ENCODE results near the gene LRRC32. TPM values are rescaled to one million over a fixed set of nuclear protein-coding genes. Genes with fewer than 3 reads are reported as not detected.
A peak's percentile ranks its signal among the peaks of the same experiment; 100 is the strongest.

The LRRC32 gene
- total RNA-seq, 1 experiment from 2014 or later: 0.46 TPM

- Mint-ChIP-seq H3K27me3 (ENCODE audit: low read depth) (peaks cover 6% of the 10 kb centered on the region; the same call in 1 of the 2 replicates), H3K4me1 (peaks cover 2 to 10% of the 10 kb centered on the region in 2 experiments), H3K9me3 (peaks cover 8 to 9% of the 10 kb centered on the region in 2 experiments), H3K27ac (no peak overlapping the region; a peak in 1 of 7 replicates), H3K36me3 (ENCODE audit: insufficient read depth in 1 of 3, low read depth in 3 of 3) (peaks cover 0 to 9% (median 7%) of the 10 kb centered on the region in 3 experiments; a peak in 4 of 7 replicates), H3K4me3 (no peak overlapping the region)
- Histone ChIP-seq H4K91ac (ENCODE audit: insufficient read length, low read depth, low read length) (no peak overlapping the region), H3K18ac (ENCODE audit: insufficient read length, low read depth, low read length) (no peak overlapping the region), H3T11ph (ENCODE audit: low read length) (no peak overlapping the region), H3K23ac (ENCODE audit: insufficient read length, low read depth, low read length) (no peak overlapping the region), H2AFZ (ENCODE audit: low read length) (no peak overlapping the region), H2BK5ac (ENCODE audit: insufficient read length, low read length) (no peak overlapping the region), H3K79me1 (ENCODE audit: insufficient read depth, low read depth, low read length, poor library complexity, severe bottlenecking) (no peaks in the 10 kb centered on the region), H2BK120ac (ENCODE audit: low read depth, low read length, poor library complexity, severe bottlenecking) (no peak overlapping the region), H3K23me2 (ENCODE audit: insufficient read length, low read depth, low read length, poor library complexity, severe bottlenecking) (peaks cover 2% of the 10 kb centered on the region), H3K56ac (ENCODE audit: insufficient read length, low read depth, low read length) (no peak overlapping the region), H3K4me1 (ENCODE audit: insufficient read depth, low read length) (no peaks in the 10 kb centered on the region), H2AK5ac (ENCODE audit: insufficient read length, low read length) (no peak overlapping the region), H4K20me1 (ENCODE audit: control insufficient read depth, insufficient read depth, insufficient read length) (no peaks in the 10 kb centered on the region), H3K14ac (ENCODE audit: insufficient read depth, low read length) (no peak overlapping the region; the same call in 1 of the 2 replicates), H2BK20ac (ENCODE audit: low read depth, low read length, poor library complexity, severe bottlenecking) (no peak overlapping the region), H4K5ac (ENCODE audit: insufficient read length, low read depth, low read length) (no peak overlapping the region), H3K9ac (ENCODE audit: extremely low read depth, insufficient read length, low read length) (no peak overlapping the region), H4K8ac (replicated peaks; ENCODE audit: insufficient read length, low read depth, low read length) (no peak overlapping the region), H3K4ac (ENCODE audit: low read depth, low read length) (no peak overlapping the region), H2BK12ac (ENCODE audit: insufficient read length, low read depth, low read length) (no peak overlapping the region), H3K27me3 (ENCODE audit: insufficient read depth, low read length) (no peaks in the 10 kb centered on the region), H3K9me3 (ENCODE audit: control insufficient read depth, low read depth, low read length) (no peaks in the 10 kb centered on the region), H3K27ac (ENCODE audit: insufficient read length, low read depth, low read length) (no peak overlapping the region), H3K79me2 (ENCODE audit: insufficient read depth, low read length) (no peaks in the 10 kb centered on the region), H3K4me2 (ENCODE audit: insufficient read depth, insufficient read length, low read length) (no peak overlapping the region), H2BK15ac (ENCODE audit: low read depth, low read length) (no peak overlapping the region)
- TF ChIP-seq CTCF (conservative IDR thresholded peaks at IDR 0.05): no peak
- peak; percentile 3 for DNase-seq
- WGBS (ENCODE audit: extremely low coverage, insufficient read length, low lambda C conversion rate): no CpG with 5 or more reads among the region's 10 CpGs
These were observed 53.6 kb downstream of the LRRC32 start for GRCh38 chr11:76616676-76617552.

Measured in H9 (cell line).